Measurements from ENCODE around the gene TPT1. TPM values are rescaled to one million over a fixed set of nuclear protein-coding genes. Genes with fewer than 3 reads are reported as not detected.
"Not testable (repeated sequence)": the region's sequence is repeated elsewhere in the genome, so short reads cannot be mapped to it uniquely, and the experiment has no call there.

Gene TPT1
- total and polyA plus RNA-seq, 2 of the 13 experiments (the other 11 are each of a cell fraction or from before 2014, with no cell fraction given), result 2,953 to 3,594 TPM

GRCh38 chr13:45380708-45381107 is 39.7 kb upstream of the TPT1 start:
- H3K27ac ChIP-seq (ENCODE audit: extremely low read length, insufficient read depth, low read length); DNase-seq (ENCODE audit: low spot score); H3K4me2 ChIP-seq (ENCODE audit: low read depth, low read length); H3K4me1 ChIP-seq (ENCODE audit: insufficient read depth, low read length); ATAC-seq; H2AFZ ChIP-seq (ENCODE audit: low read length); CTCF ChIA-PET (ENCODE audit: low intra/inter-chr PET ratio, low total read pairs); in situ Hi-C loops (cut with HindIII; ENCODE audit: extremely low pct_ligation_motif_present, low pct_unique_long_range_greater_than_20kb); POLR2A ChIA-PET; intact Hi-C loops (cut with micrococcal nuclease; ENCODE audit: unreplicated experiment); FAIRE-seq; H3K9ac ChIP-seq (ENCODE audit: insufficient read depth, low read depth, low read length); H3K79me2 ChIP-seq (ENCODE audit: insufficient read depth, low read length); H3K27me3 ChIP-seq (ENCODE audit: control insufficient read depth in 1 of 2, insufficient read depth in 2 of 2, low read length in 2 of 2); BruUV-seq (replicated peaks); H3K4me3 ChIP-seq (replicated peaks in 1 of 3; ENCODE audit: insufficient read depth in 1 of 3, low read depth in 2 of 3, low read length in 3 of 3); H3K9me3 ChIP-seq (ENCODE audit: low read length); H4K20me1 ChIP-seq (ENCODE audit: insufficient read depth, low read length): not testable (repeated sequence)
- 90% methylated on average over 5 of the region's 8 CpGs for WGBS (ENCODE audit: low lambda C conversion rate)
- H3K36me3 ChIP-seq (replicated peaks in 1 of 2; ENCODE audit: control insufficient read depth in 1 of 2, insufficient read depth in 2 of 2, low read length in 2 of 2), result peaks cover 0 to 10% of the 10 kb centered on the region in 2 experiments; a peak in 1 of 5 replicates

- H4K20me1 ChIP-seq (ENCODE audit: insufficient read depth, low read length); in situ Hi-C loops (cut with HindIII; ENCODE audit: extremely low pct_ligation_motif_present, low pct_unique_long_range_greater_than_20kb); H3K79me2 ChIP-seq (ENCODE audit: insufficient read depth, low read length); H2AFZ ChIP-seq (ENCODE audit: low read length); H3K9ac ChIP-seq (ENCODE audit: insufficient read depth, low read depth, low read length); H3K4me3 ChIP-seq (replicated peaks in 1 of 3; ENCODE audit: insufficient read depth in 1 of 3, low read depth in 2 of 3, low read length in 3 of 3); H3K4me1 ChIP-seq (ENCODE audit: insufficient read depth, low read length); H3K9me3 ChIP-seq (ENCODE audit: low read length); H3K4me2 ChIP-seq (ENCODE audit: low read depth, low read length); FAIRE-seq; intact Hi-C loops (cut with micrococcal nuclease; ENCODE audit: unreplicated experiment); H3K27me3 ChIP-seq (ENCODE audit: control insufficient read depth in 1 of 2, insufficient read depth in 2 of 2, low read length in 2 of 2); ATAC-seq; H3K27ac ChIP-seq (ENCODE audit: extremely low read length, insufficient read depth, low read length); H3K36me3 ChIP-seq (replicated peaks in 1 of 2; ENCODE audit: control insufficient read depth in 1 of 2, insufficient read depth in 2 of 2, low read length in 2 of 2); BruUV-seq (replicated peaks); CTCF ChIA-PET (ENCODE audit: low intra/inter-chr PET ratio, low total read pairs); POLR2A ChIA-PET; DNase-seq (ENCODE audit: low spot score): not testable (repeated sequence)
- 97% methylated on average over 10 of the region's 10 CpGs for WGBS (ENCODE audit: low lambda C conversion rate)
Measured at GRCh38 chr13:45379516-45379915, 38.5 kb upstream of the TPT1 start.

DNA sequence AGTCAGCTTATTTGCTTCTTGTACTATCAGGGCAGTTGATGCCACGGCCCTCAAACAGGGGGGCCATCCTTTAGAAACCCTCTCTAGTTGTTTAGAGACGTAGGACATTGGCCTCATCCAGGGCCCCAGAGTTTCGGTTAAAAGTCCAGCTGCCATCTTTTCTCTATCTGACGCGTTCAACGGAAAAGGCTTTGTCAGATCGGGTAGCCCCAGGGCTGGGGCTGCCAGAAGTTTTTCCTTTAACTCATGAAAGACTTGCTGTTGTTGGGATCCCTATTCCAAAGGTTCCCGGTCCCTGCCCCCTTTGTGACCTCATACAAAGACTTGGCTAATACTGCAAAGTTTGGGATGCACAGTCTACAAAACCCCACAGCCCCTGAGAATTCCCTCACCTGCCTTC is 37.8 kb upstream of the TPT1 start:
- FAIRE-seq; in situ Hi-C loops (cut with HindIII; ENCODE audit: extremely low pct_ligation_motif_present, low pct_unique_long_range_greater_than_20kb): not testable (repeated sequence)

GRCh38 chr13:45377314-45377713 is 36.3 kb upstream of the TPT1 start:
- POLR2A ChIA-PET; DNase-seq (ENCODE audit: low spot score); ATAC-seq; H3K79me2 ChIP-seq (ENCODE audit: insufficient read depth, low read length); in situ Hi-C loops (cut with HindIII; ENCODE audit: extremely low pct_ligation_motif_present, low pct_unique_long_range_greater_than_20kb); H3K27me3 ChIP-seq (ENCODE audit: control insufficient read depth in 1 of 2, insufficient read depth in 2 of 2, low read length in 2 of 2); intact Hi-C loops (cut with micrococcal nuclease; ENCODE audit: unreplicated experiment); H3K4me2 ChIP-seq (ENCODE audit: low read depth, low read length); H3K4me1 ChIP-seq (ENCODE audit: insufficient read depth, low read length); H2AFZ ChIP-seq (ENCODE audit: low read length); H4K20me1 ChIP-seq (ENCODE audit: insufficient read depth, low read length); CTCF ChIA-PET (ENCODE audit: low intra/inter-chr PET ratio, low total read pairs); H3K9ac ChIP-seq (ENCODE audit: insufficient read depth, low read depth, low read length); BruUV-seq (replicated peaks); H3K36me3 ChIP-seq (replicated peaks in 1 of 2; ENCODE audit: control insufficient read depth in 1 of 2, insufficient read depth in 2 of 2, low read length in 2 of 2); H3K4me3 ChIP-seq (replicated peaks in 1 of 3; ENCODE audit: insufficient read depth in 1 of 3, low read depth in 2 of 3, low read length in 3 of 3); H3K9me3 ChIP-seq (ENCODE audit: low read length); FAIRE-seq; H3K27ac ChIP-seq (ENCODE audit: extremely low read length, insufficient read depth, low read length): not testable (repeated sequence)
- 95% methylated on average over 9 of the region's 12 CpGs for WGBS (ENCODE audit: low lambda C conversion rate)

More for the DNA sequence above, 37.8 kb upstream of the TPT1 start:
- POLR2A ChIA-PET; H3K9me3 ChIP-seq (ENCODE audit: low read length); CTCF ChIA-PET (ENCODE audit: low intra/inter-chr PET ratio, low total read pairs); H4K20me1 ChIP-seq (ENCODE audit: insufficient read depth, low read length); intact Hi-C loops (cut with micrococcal nuclease; ENCODE audit: unreplicated experiment); BruUV-seq (replicated peaks); H3K27me3 ChIP-seq (ENCODE audit: control insufficient read depth in 1 of 2, insufficient read depth in 2 of 2, low read length in 2 of 2); ATAC-seq; H3K4me2 ChIP-seq (ENCODE audit: low read depth, low read length); H3K9ac ChIP-seq (ENCODE audit: insufficient read depth, low read depth, low read length); DNase-seq (ENCODE audit: low spot score); H3K36me3 ChIP-seq (replicated peaks in 1 of 2; ENCODE audit: control insufficient read depth in 1 of 2, insufficient read depth in 2 of 2, low read length in 2 of 2); H3K4me1 ChIP-seq (ENCODE audit: insufficient read depth, low read length); H2AFZ ChIP-seq (ENCODE audit: low read length); H3K79me2 ChIP-seq (ENCODE audit: insufficient read depth, low read length); H3K27ac ChIP-seq (ENCODE audit: extremely low read length, insufficient read depth, low read length); H3K4me3 ChIP-seq (replicated peaks in 1 of 3; ENCODE audit: insufficient read depth in 1 of 3, low read depth in 2 of 3, low read length in 3 of 3): not testable (repeated sequence)
- 94% methylated on average over 7 of the region's 8 CpGs for WGBS (ENCODE audit: low lambda C conversion rate)

Data from HepG2 (cell line).